Suppressor macrophage treated with lipopolysaccharide for 1 hour (primary cell): ENCODE measurements around the gene NHEJ1.
A peak's percentile ranks its signal among the peaks of the same experiment; 100 is the strongest.

Experiments
- DNase-seq, 3 donors: peaks; one replicate each; pipeline ENCODE4 v3.0.0-alpha.2; 2020 to 2022

NHEJ1 gene

DNA sequence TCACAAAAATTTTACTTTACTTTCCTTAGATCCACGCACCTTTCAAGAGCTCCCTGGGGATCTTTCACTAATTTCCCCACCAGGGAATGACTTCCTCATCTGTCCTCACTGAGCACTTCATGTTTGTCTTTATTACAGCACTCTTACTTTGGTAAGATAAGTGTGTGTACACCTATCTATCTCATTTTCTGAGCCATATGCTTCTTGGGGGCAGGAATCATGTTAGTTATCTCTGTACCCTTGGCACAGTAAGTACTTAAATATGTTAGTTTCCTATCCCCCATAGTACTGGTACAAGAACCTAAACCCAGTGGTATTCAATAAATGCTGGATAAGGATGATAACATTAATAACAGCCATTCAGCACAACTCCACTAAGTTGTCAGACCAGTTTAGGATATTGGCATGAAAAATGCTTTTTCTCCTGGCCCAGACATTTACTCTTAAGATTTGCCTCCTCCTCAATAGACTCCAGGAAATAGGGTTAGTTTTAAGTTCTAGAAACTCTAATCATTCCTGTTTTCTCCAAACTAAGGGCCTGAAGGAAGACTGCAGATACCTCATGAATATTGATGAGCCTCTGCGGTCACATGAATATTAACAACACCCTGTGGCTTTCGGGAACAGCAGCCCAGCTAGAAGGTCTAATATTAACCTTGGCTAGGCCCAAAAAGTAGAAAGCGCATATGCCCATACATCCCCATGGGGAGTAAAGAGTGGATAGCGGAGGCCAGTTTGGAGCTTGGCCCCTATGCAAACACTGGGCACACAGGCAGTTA is 38.2 kb downstream of the NHEJ1 start:
- DNase-seq = no peak

GRCh38 chr2:219120082-219120481 is 40.5 kb downstream of the NHEJ1 start:
- no peak for DNase-seq

- DNase-seq = peak; percentile 67 to 82 (median 78)
These were observed 41.1 kb downstream of the NHEJ1 start for GRCh38 chr2:219119422-219120043.

GRCh38 chr2:219118504-219118903 is 42.1 kb downstream of the NHEJ1 start:
- DNase-seq = no peak

GRCh38 chr2:219116776-219117646 is 43.6 kb downstream of the NHEJ1 start:
- DNase-seq = no peak

- no peak for DNase-seq
These were observed 47.8 kb downstream of the NHEJ1 start for GRCh38 chr2:219112651-219113338.

DNA sequence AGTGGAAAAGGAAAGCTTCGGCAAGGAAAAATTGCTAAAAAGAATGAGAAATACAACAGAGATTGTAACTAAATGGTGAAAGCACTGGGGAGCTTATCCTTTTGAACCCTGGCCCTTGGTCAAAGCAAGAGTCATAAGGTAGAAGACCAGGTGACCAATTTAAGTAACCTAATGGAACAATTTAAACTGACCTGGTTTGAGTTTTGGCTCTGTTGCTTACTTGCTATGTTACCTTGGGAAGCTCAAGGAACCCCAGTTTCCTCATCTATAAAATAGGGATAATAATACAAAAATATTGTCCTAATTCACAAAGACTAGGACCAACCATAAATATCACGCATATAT is 48.6 kb downstream of the NHEJ1 start:
- no peak for DNase-seq

- no peak for DNase-seq
These were observed 49.1 kb downstream of the NHEJ1 start for GRCh38 chr2:219111375-219112061.

GRCh38 chr2:219109471-219109870 is 51.1 kb downstream of the NHEJ1 start:
- peak in 2 of 3 donors; percentile 19 to 22 for DNase-seq

DNA sequence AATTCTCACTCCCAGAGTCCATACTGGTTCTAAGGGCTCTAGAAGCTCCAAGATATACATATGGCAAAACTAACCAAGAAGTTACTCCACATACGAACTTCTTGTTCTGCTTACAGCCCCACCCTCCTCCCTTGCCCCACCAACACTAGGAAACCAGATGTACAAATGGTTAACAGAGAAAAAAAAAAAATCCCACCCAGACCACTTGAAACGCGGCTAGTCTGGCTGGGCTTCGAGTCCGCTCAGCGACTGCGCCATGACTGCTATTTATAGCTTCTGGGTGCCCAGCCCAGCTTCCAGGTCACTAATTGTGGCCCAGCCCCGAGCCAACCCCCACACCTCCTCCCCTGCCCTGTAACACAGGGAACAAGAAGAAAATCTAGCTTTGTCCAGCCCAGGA is 52.9 kb downstream of the NHEJ1 start:
- DNase-seq = no peak

GRCh38 chr2:219106251-219106650 is 54.4 kb downstream of the NHEJ1 start:
- DNase-seq = no peak

- peak; percentile 66 to 75 (median 73) for DNase-seq
These were observed 56.2 kb downstream of the NHEJ1 start for GRCh38 chr2:219104107-219105035.

- DNase-seq = peak; percentile 78 to 95 (median 93)
These were observed 61.3 kb downstream of the NHEJ1 start for GRCh38 chr2:219099329-219099728.

- no peak for DNase-seq
These were observed 65.1 kb downstream of the NHEJ1 start for GRCh38 chr2:219095406-219095935.

DNA sequence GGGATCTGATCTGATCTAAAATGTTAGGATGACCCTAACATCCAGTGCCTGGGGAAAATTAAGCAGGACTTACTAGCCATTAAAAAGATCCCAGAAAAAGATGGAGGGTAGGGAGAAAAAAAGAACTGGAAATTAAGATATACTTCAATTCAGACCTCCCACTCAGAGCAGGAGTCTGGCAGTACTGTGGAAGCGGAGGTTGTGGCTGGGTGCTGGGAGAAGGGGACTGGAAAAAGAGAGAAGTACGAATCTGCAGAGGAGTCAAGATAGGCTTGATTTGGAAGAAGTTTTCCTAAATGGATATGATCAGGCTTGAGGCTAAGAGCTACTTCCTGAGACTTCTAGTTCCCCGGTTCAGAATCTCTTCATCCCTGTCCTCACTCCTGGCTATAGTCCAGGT is 66.4 kb downstream of the NHEJ1 start:
- DNase-seq = no peak

DNA sequence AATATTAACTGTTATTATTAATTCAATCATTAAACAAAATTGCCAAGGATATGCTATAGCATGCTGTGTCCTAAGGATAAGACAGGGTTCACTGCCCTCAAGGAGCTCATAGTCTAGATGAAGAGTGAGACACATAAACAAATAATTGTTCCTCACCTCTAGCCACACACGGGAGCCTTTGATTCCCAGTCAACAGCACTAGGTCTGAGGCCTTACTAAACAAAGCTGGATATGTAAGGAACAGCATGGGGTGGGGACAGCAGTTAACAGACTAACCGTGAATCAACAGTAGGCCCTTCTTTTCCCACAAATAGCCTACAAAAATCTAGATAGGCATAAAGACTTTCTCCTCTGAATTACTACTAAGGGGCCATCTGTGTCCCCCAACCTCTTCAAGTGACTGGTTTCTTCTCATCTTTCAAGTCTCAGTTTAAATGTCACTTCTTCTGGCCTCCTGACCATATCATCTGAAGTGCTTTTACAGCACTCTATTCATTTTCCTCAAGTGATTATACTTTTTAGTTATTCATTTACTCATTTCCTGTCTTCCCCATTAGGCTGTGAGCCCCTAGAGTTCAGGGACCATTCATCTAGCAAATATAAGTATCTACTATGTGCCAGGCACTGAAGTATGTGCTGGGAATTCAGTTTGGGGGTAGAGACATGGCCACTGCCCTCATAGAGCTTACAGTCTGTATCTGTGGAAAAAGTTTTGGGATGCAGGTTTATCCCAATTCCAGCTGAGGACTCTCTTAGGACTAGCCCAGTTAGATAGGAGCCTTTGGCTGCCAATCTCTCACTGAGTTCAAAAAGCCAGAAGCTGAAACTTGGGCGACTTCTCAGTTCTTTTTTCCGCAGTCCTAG is 69.9 kb downstream of the NHEJ1 start:
- no peak for DNase-seq

- DNase-seq = no peak
These were observed 71.3 kb downstream of the NHEJ1 start for GRCh38 chr2:219089330-219089729.

DNA sequence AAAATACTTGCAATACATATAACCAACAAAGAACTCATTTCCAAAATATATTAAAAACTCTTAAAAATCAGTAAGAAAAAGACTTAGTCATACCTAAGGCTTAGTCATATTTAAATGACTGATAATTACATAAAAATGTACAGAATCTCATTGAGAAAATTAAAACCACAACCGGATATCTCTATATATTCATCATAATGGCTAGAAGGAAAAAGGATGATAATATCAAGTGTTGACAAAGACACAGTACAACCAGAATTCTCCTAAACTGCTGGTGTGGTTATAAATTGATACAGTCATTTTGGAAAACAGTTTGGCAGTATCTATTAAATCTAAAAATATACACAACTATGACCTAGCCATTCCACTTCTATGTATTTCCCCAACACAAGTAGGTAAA is 72.8 kb downstream of the NHEJ1 start:
- peak in 1 of 3 donors; percentile 30 for DNase-seq

- no peak for DNase-seq
These were observed 73.3 kb downstream of the NHEJ1 start for GRCh38 chr2:219087361-219087760.

GRCh38 chr2:219086196-219086595 is 74.4 kb downstream of the NHEJ1 start:
- peak; percentile 30 to 56 (median 38) for DNase-seq
